Loucy (cell line): ENCODE data around the gene TARBP1.

Experiments used
- H2AFZ ChIP-seq: fragments of 200-600 bp; sonication (generic); 2 replicates; pipeline ENCODE4 v1.6.0; 2016; ENCODE audit warnings: antibody characterized with exemption, mild to moderate bottlenecking, low read length, moderate library complexity
- H3F3A ChIP-seq: fragments of 200-600 bp; 2 replicates; pipeline ENCODE4 v1.6.0; 2016; ENCODE audit warnings: antibody characterized with exemption, low read depth, mild to moderate bottlenecking
- H3K27me3 ChIP-seq: fragments of 200-600 bp; sonication (generic); 2 replicates; pipeline ENCODE4 v1.6.1; 2014; ENCODE audit warnings: low read length, mild to moderate bottlenecking; ENCODE audit not compliant: insufficient read depth, poor library complexity, severe bottlenecking
- H3K36me3 ChIP-seq: fragments of 200-600 bp; sonication (generic); 2 replicates; pipeline ENCODE4 v1.6.1; 2016; ENCODE audit warnings: low read length; ENCODE audit not compliant: insufficient read depth
- H3K4me1 ChIP-seq: fragments of 200-600 bp; sonication (generic); 2 replicates; pipeline ENCODE4 v1.5.1; 2014; ENCODE audit warnings: low read length, mild to moderate bottlenecking; ENCODE audit not compliant: insufficient read depth, poor library complexity, severe bottlenecking
- H3K4me2 ChIP-seq: fragments of 200-600 bp; sonication (generic); 2 replicates; pipeline ENCODE4 v1.6.0; 2014; ENCODE audit warnings: antibody characterized with exemption, low read length, low read depth, mild to moderate bottlenecking; ENCODE audit not compliant: poor library complexity, severe bottlenecking
- H3K4me3 ChIP-seq: fragments of 200-600 bp; sonication (generic); 2 replicates; pipeline ENCODE4 v1.5.1; 2014; ENCODE audit warnings: low read length, mild to moderate bottlenecking, mixed read lengths; ENCODE audit not compliant: poor library complexity, severe bottlenecking
- H3K79me2 ChIP-seq: fragments of 200-600 bp; sonication (generic); 2 replicates; pipeline ENCODE4 v1.6.1; 2014; ENCODE audit warnings: low read length; ENCODE audit not compliant: insufficient read depth
- H3K9ac ChIP-seq: fragments of 200-600 bp; sonication (generic); 2 replicates; pipeline ENCODE4 v1.6.0; 2014; ENCODE audit warnings: mild to moderate bottlenecking, low read depth, low read length, moderate library complexity; ENCODE audit not compliant: poor library complexity, severe bottlenecking
- H3K9me2 ChIP-seq: fragments of 200-600 bp; sonication (generic); replicated peaks from 2 replicates; pipeline ENCODE4 v1.6.1; 2016; ENCODE audit warnings: low read depth, low read length, mixed read lengths
- H3K9me3 ChIP-seq: fragments of 200-600 bp; sonication (generic); 2 replicates; pipeline ENCODE4 v1.6.1; 2014; ENCODE audit warnings: mild to moderate bottlenecking, antibody characterized with exemption, low read length, low read depth; ENCODE audit not compliant: insufficient read depth
- H4K20me1 ChIP-seq: fragments of 200-600 bp; sonication (generic); 2 replicates; pipeline ENCODE4 v1.6.0; 2014; ENCODE audit warnings: antibody characterized with exemption, low read length, mild to moderate bottlenecking; ENCODE audit not compliant: insufficient read depth, poor library complexity, severe bottlenecking
- EZH2phosphoT487 ChIP-seq: fragments of 200-600 bp; IDR thresholded peaks from 2 replicates; pipeline ENCODE4 v1.6.1; 2018; ENCODE audit warnings: antibody characterized with exemption, mild to moderate bottlenecking, moderate library complexity, borderline replicate concordance
- TF ChIP-seq, protein P1 (sequence below): fragments of 200-600 bp; sonication (generic); conservative IDR thresholded peaks from 2 replicates; pipeline ENCODE4 v1.5.1; 2014; ENCODE audit warnings: mild to moderate bottlenecking, antibody characterized with exemption, low read length

TARBP1 gene

DNA sequence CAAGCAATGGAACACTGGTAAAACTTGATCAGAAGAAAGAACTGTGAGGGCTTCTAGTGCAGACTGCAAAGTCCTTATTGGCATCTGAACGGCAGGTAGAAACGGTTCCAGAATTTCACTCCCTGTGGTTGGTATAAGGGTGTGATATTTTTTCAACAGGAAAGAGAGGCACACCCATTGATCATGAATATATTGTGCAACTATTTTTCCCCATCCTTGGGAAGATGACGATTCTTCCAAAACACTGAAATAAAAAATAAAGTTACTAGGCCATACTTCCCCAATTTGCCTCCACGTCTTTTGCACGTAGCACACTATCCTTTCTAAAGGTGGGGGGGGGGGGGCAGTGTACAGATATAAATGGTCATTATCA, 49.6 kb downstream of the TARBP1 start:
- H3K9me2 ChIP-seq: no peaks in the 10 kb centered on the region
- H3K4me3 ChIP-seq: no peak overlapping the region
- H3K79me2 ChIP-seq: no peaks in the 10 kb centered on the region
- H3K4me2 ChIP-seq: no peak overlapping the region
- H3F3A ChIP-seq: no peaks in the 10 kb centered on the region
- no peak overlapping the region for H2AFZ ChIP-seq
- no peaks in the 10 kb centered on the region for H3K4me1 ChIP-seq
- no peak overlapping the region for H3K9ac ChIP-seq
- no peaks in the 10 kb centered on the region for H4K20me1 ChIP-seq
- H3K27me3 ChIP-seq: no peaks in the 10 kb centered on the region
- H3K36me3 ChIP-seq: peaks cover 84% of the 10 kb centered on the region
- H3K9me3 ChIP-seq: no peaks in the 10 kb centered on the region
- TF ChIP-seq, protein P1, sequence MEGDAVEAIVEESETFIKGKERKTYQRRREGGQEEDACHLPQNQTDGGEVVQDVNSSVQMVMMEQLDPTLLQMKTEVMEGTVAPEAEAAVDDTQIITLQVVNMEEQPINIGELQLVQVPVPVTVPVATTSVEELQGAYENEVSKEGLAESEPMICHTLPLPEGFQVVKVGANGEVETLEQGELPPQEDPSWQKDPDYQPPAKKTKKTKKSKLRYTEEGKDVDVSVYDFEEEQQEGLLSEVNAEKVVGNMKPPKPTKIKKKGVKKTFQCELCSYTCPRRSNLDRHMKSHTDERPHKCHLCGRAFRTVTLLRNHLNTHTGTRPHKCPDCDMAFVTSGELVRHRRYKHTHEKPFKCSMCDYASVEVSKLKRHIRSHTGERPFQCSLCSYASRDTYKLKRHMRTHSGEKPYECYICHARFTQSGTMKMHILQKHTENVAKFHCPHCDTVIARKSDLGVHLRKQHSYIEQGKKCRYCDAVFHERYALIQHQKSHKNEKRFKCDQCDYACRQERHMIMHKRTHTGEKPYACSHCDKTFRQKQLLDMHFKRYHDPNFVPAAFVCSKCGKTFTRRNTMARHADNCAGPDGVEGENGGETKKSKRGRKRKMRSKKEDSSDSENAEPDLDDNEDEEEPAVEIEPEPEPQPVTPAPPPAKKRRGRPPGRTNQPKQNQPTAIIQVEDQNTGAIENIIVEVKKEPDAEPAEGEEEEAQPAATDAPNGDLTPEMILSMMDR: no peak
- TF ChIP-seq EZH2phosphoT487: no peak

DNA sequence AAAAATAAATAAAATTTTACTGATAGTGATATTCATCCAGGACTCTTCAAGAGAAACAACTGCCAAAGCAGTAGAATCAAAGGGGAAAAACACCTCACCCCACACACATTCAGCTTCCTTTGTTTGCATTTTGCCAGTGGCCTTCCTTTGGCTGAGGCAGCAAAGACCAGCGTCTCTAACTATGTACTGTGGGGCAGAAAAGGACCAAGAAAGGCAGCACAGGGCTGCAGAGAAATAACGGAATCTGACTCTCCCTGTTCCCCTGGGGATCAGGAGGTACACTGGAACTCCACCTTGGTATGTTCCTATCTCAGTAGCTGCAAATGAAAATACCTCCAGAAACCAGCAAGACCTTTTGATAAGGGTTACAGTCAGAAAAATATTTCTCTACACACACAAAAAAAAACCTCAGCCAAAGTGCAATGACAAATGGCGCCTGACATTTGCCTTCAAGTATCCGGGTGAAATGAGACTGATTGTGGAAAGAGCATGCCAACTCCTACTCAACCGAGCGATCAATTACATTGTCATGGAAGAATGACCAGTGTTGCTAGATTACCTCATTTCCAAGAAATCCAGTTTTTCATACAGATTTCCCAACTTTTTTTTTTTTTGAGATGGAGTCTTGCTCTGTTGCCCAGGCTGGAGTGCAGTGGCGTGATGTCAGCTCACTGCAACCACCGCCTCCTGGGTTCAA, 50.9 kb downstream of the TARBP1 start:
- Histone ChIP-seq H3K4me2 (no peak overlapping the region), H3K4me1 (no peaks in the 10 kb centered on the region), H3K79me2 (no peaks in the 10 kb centered on the region), H3K9me2 (no peaks in the 10 kb centered on the region), H3K4me3 (no peak overlapping the region), H3F3A (no peaks in the 10 kb centered on the region), H3K9ac (no peak overlapping the region), H3K9me3 (no peaks in the 10 kb centered on the region), H4K20me1 (no peaks in the 10 kb centered on the region), H3K36me3 (peaks cover 83% of the 10 kb centered on the region), H3K27me3 (no peaks in the 10 kb centered on the region), H2AFZ (no peak overlapping the region)
- no peak for TF ChIP-seq EZH2phosphoT487
- TF ChIP-seq, protein P1: no peak

DNA sequence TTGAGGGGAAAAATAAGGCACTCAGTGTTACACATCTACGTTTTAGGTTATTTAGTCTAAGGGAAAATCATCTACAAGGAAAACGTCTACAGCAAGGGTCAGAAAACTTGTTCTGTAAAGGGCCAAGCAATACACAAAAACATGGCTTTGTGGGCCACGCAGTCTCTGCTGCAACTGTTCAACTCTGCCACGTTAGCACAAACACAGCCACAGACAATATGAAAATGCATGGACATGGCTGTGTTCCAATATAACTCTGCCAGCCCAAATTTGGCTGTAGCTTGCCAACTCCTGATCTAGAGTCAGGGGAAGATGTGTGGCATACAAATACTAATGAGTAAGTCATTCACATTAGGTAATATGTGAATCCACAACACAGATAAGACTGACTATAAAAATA, 65.0 kb downstream of the TARBP1 start:
- H3K79me2 ChIP-seq: no peaks in the 10 kb centered on the region
- H3K36me3 ChIP-seq: peaks cover 80% of the 10 kb centered on the region; the same call in 1 of the 2 replicates
- no peak overlapping the region for H3K9ac ChIP-seq
- H3K9me2 ChIP-seq: no peaks in the 10 kb centered on the region
- no peak overlapping the region for H2AFZ ChIP-seq
- no peak overlapping the region for H3K4me2 ChIP-seq
- no peak for TF ChIP-seq EZH2phosphoT487
- TF ChIP-seq, protein P1: no peak
- H3K4me3 ChIP-seq: no peak overlapping the region
- H3F3A ChIP-seq: no peaks in the 10 kb centered on the region
- H3K4me1 ChIP-seq: no peaks in the 10 kb centered on the region
- no peaks in the 10 kb centered on the region for H3K27me3 ChIP-seq
- H3K9me3 ChIP-seq: no peaks in the 10 kb centered on the region
- no peaks in the 10 kb centered on the region for H4K20me1 ChIP-seq
